ENCODE results near the gene EXOC3. TPM values are rescaled to one million over a fixed set of nuclear protein-coding genes. Genes with fewer than 3 reads are reported as not detected.

The EXOC3 gene
- total RNA-seq, 4 donors from 2014 or later = 46.4 to 92.7 (median 60.3) TPM

DNA sequence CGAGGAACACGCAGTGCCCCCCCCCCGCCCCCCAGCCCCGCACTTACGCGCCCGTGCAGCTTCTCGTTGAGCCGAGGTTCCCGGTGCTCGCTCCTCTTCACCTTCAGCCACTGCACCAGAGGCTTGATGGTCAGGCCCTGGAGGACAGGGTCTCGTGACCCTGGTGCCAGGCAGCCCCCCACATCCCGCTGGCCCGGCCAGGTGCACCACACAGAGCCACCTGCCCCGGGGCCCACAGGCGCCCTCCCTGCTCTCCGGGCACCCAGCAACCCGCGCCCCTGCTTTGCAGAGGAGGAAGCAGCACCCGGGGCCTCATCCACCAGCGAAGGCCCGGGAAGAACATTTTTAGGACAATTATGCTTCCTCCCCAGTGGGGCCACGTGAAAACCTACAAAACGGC, 39.0 kb downstream of the EXOC3 start:
- no peak for ATAC-seq
- no peak for TF ChIP-seq POLR2AphosphoS5 (IDR thresholded peaks at IDR 0.05)
- TF ChIP-seq, protein P1, sequence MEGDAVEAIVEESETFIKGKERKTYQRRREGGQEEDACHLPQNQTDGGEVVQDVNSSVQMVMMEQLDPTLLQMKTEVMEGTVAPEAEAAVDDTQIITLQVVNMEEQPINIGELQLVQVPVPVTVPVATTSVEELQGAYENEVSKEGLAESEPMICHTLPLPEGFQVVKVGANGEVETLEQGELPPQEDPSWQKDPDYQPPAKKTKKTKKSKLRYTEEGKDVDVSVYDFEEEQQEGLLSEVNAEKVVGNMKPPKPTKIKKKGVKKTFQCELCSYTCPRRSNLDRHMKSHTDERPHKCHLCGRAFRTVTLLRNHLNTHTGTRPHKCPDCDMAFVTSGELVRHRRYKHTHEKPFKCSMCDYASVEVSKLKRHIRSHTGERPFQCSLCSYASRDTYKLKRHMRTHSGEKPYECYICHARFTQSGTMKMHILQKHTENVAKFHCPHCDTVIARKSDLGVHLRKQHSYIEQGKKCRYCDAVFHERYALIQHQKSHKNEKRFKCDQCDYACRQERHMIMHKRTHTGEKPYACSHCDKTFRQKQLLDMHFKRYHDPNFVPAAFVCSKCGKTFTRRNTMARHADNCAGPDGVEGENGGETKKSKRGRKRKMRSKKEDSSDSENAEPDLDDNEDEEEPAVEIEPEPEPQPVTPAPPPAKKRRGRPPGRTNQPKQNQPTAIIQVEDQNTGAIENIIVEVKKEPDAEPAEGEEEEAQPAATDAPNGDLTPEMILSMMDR (IDR thresholded peaks at IDR 0.05) = no peak
- TF ChIP-seq POLR2A (IDR thresholded peaks at IDR 0.05) = no peak
- TF ChIP-seq EP300 (IDR thresholded peaks at IDR 0.05) = no peak
- no peaks in the 10 kb centered on the region for H3K4me1 ChIP-seq
- no peak overlapping the region for H3K27ac ChIP-seq
- H3K9me3 ChIP-seq = no peaks in the 10 kb centered on the region
- H3K36me3 ChIP-seq = no peaks in the 10 kb centered on the region
- peaks cover 94% of the 10 kb centered on the region for H3K27me3 ChIP-seq
- 50 to 73% methylated on average over 2 to 9 of the region's 24 CpGs for WGBS, 2 donors (ENCODE audit: low coverage in 1 of 2)
- H3K4me3 ChIP-seq = no peak overlapping the region

DNA sequence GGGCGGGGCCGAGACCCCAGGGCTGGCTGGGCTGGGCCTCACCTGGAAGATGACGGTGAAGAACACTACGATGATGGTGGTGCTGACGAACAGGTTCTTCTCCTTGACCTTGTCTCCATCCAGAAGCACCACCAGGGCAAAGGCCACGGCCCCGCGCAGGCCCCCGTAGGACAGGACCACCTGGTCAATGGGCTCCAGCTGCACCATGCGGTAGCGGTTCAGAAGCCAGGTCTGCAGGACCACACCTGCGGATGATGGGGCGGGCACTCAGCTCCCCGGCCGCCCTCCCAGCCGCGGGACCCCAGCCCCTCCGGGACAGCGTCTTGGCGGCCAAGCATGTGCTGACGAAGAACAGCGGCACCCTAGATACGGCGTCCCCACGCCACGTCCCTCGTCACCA, 39.5 kb downstream of the EXOC3 start:
- H3K36me3 ChIP-seq = no peaks in the 10 kb centered on the region
- H3K4me1 ChIP-seq = no peaks in the 10 kb centered on the region
- no peak overlapping the region for H3K27ac ChIP-seq
- no peaks in the 10 kb centered on the region for H3K9me3 ChIP-seq
- 89% methylated on average over 8 of the region's 27 CpGs; no CpG with 5 or more reads in 1 of the 2 donors for WGBS, 2 donors (ENCODE audit: low coverage in 1 of 2)
- H3K4me3 ChIP-seq = no peak overlapping the region
- H3K27me3 ChIP-seq = peaks cover 90% of the 10 kb centered on the region
- no peak for ATAC-seq
- TF ChIP-seq POLR2AphosphoS5 (IDR thresholded peaks at IDR 0.05) = no peak
- TF ChIP-seq POLR2A (IDR thresholded peaks at IDR 0.05) = no peak
- no peak for TF ChIP-seq EP300 (IDR thresholded peaks at IDR 0.05)

DNA sequence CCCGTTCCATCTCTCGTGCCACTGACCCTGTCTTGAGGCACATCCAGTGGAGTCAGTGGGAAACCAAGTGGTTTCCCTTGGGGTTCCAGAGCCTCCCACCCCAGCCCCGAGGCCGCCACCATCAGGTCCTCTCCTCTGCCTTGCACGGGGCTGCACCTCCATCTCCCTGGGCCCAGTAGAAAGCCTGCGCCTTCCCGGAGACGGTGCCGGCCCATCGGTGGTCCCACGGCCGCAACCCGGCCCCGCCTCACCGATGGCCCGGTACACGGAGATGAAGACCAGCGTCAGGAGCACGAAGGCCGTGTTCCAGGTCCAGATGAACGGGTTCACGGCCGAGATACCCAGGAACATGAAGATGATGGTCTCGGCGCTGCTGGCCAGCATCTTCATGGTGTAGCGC, 40.0 kb downstream of the EXOC3 start:
- Histone ChIP-seq H3K4me1 (no peaks in the 10 kb centered on the region), H3K36me3 (no peaks in the 10 kb centered on the region), H3K4me3 (no peak overlapping the region), H3K9me3 (no peaks in the 10 kb centered on the region), H3K27me3 (peaks cover 88% of the 10 kb centered on the region), H3K27ac (no peak overlapping the region)
- TF ChIP-seq POLR2AphosphoS5 (IDR thresholded peaks at IDR 0.05) (no peak), EP300 (IDR thresholded peaks at IDR 0.05) (no peak), POLR2A (IDR thresholded peaks at IDR 0.05) (no peak)
- TF ChIP-seq, protein P1 (IDR thresholded peaks at IDR 0.05) = no peak
- WGBS, 2 donors (ENCODE audit: low coverage in 1 of 2) = 60% methylated on average over 1 of the region's 26 CpGs; no CpG with 5 or more reads in 1 of the 2 donors
- ATAC-seq = no peak

DNA sequence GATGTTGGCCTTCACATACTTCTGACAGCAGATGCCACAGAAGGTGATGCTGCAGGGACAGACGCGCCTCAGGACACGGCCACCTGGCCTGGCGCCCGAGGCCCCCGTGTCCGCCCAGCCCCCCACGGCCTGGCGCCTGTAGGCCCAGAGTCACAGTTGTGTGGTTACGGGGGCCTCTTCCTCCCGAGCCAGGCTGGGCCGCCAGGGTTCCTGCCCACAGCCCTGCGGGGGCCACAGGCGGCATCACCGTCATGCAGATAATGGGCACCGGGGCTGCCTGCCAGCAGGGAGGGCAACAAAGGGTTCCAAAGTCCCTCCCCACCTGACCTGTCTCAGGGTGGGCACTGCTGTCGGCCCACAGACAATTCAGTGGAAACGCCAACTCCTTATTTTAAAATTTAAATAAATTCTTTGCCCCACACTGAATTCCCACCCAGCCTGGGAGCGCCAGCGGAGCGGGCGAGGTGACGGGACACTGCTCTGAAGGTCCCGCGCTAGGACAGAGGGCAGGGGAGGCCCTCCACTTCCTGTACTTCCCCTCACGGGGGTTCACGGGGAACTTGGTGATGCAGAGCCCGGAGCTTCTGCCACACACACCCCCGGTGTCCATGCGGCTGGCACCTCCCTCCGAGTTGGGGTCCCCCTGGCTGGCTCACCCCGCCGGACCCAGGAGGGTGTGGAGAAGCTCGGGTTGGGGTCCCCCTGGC, 40.6 kb downstream of the EXOC3 start:
- Histone ChIP-seq H3K9me3 (no peaks in the 10 kb centered on the region), H3K4me1 (no peaks in the 10 kb centered on the region), H3K27me3 (peaks cover 87% of the 10 kb centered on the region), H3K36me3 (no peaks in the 10 kb centered on the region), H3K4me3 (no peak overlapping the region), H3K27ac (no peak overlapping the region)
- TF ChIP-seq EP300 (IDR thresholded peaks at IDR 0.05) = no peak
- TF ChIP-seq, protein P1 (IDR thresholded peaks at IDR 0.05) = no peak
- no peak for TF ChIP-seq POLR2AphosphoS5 (IDR thresholded peaks at IDR 0.05)
- no peak for TF ChIP-seq POLR2A (IDR thresholded peaks at IDR 0.05)
- 95% methylated on average over 10 of the region's 34 CpGs; no CpG with 5 or more reads in 1 of the 2 donors for WGBS, 2 donors (ENCODE audit: low coverage in 1 of 2)
- ATAC-seq = no peak

DNA sequence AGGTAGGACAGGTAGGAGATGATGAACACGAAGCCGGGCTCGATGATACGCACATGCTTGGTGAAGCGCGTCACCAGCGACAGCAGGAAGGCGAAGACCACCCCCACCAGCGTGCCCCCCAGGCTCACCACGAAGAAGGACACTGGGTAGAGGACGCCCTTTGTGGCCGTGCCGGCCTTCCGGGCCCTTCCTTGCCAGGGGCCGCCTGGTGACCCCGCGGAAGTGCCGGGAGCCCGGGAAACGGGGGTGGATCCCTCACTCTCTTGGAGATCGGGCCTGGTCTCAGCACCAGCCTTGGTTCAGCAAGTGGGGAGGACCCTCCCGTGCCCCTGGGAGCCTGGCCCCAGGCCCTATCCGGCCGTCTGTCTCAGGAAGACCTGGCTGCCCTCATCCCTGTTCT, 41.6 kb downstream of the EXOC3 start:
- Histone ChIP-seq H3K9me3 (no peaks in the 10 kb centered on the region), H3K27me3 (peaks cover 87% of the 10 kb centered on the region), H3K36me3 (no peaks in the 10 kb centered on the region), H3K27ac (no peak overlapping the region), H3K4me1 (no peaks in the 10 kb centered on the region), H3K4me3 (no peak overlapping the region)
- ATAC-seq = no peak
- 90% methylated on average over 2 of the region's 24 CpGs; no CpG with 5 or more reads in 1 of the 2 donors for WGBS, 2 donors (ENCODE audit: low coverage in 1 of 2)
- TF ChIP-seq, protein P1 (IDR thresholded peaks at IDR 0.05) = no peak
- TF ChIP-seq POLR2A (IDR thresholded peaks at IDR 0.05) = no peak
- no peak for TF ChIP-seq POLR2AphosphoS5 (IDR thresholded peaks at IDR 0.05)
- no peak for TF ChIP-seq EP300 (IDR thresholded peaks at IDR 0.05)

Measured in gastroesophageal sphincter (tissue), 4 donors.